Testis (tissue), 2 donors: Measurements from ENCODE around the gene STIM2.

Experiments
- POLR2A ChIP-seq: fragments of 450-650 bp; IDR thresholded peaks from one replicate; pipeline ENCODE4 v1.6.1; 2017; ENCODE audit warnings: antibody characterized with exemption, mild to moderate bottlenecking, moderate library complexity
- TF ChIP-seq, protein P1 (sequence below), 3 experiments: fragments of 450-650 bp in 2 of 3; fragments of 200-600 bp in 1 of 3; sonication (generic) in 1 of 3; IDR thresholded peaks; one replicate each; pipeline ENCODE4 v1.5.1; 2016 to 2019; ENCODE audit warnings: antibody characterized with exemption in 3 of 3, mild to moderate bottlenecking in 2 of 3, moderate library complexity in 1 of 3

DNA sequence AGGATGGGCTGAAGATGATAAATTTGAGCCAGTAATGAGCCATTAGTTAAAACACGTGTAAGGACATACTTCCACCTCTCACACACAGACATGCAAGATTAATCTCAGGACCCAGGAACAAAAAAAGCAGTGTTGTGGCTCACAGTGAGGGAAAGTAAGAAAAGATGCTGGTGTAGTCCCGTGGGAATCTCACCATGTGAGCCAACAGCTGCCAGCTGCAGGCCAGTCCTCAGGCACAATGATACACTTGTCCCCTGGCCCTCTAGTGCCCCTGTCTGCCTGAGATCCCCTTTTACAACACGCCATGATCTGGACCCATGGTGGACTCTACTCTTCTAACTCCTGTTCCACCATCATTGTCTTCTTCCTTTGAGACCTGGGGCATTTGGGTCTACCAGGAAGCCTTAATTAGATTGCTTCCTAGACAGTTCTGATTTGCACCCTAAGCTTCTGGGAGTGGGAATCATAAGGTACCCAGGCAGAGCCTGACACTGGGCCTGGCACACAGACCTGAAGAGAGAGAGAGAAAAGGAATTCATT lies 194.7 kb downstream of the STIM2 start:
- TF ChIP-seq, protein P1, sequence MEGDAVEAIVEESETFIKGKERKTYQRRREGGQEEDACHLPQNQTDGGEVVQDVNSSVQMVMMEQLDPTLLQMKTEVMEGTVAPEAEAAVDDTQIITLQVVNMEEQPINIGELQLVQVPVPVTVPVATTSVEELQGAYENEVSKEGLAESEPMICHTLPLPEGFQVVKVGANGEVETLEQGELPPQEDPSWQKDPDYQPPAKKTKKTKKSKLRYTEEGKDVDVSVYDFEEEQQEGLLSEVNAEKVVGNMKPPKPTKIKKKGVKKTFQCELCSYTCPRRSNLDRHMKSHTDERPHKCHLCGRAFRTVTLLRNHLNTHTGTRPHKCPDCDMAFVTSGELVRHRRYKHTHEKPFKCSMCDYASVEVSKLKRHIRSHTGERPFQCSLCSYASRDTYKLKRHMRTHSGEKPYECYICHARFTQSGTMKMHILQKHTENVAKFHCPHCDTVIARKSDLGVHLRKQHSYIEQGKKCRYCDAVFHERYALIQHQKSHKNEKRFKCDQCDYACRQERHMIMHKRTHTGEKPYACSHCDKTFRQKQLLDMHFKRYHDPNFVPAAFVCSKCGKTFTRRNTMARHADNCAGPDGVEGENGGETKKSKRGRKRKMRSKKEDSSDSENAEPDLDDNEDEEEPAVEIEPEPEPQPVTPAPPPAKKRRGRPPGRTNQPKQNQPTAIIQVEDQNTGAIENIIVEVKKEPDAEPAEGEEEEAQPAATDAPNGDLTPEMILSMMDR (IDR thresholded peaks at IDR 0.05), result no peak
- TF ChIP-seq POLR2A, result no peak
